HepG2 (cell line): ENCODE data around the gene TRPC4AP. TPM values are rescaled to one million over a fixed set of nuclear protein-coding genes. Genes with fewer than 3 reads are reported as not detected.

Experiments
- ATAC-seq: fragments of 200-7000 bp; cut with Tn5 transposase; 3 replicates; pipeline ENCODE4 v1.9.1; 2020; ENCODE audit warnings: mild to moderate bottlenecking, moderate library complexity
- BruUV-seq: library from RNA; stranded (reverse); fragments of 400-500 nt; replicated peaks from 2 replicates; lab custom pipeline; 2021; lab: Mats Ljungman, UMichigan
- CTCF ChIA-PET: fragments of 300-600 bp; formaldehyde crosslinking; extraction: SDS; loops from one replicate; lab custom pipeline; 2021; ENCODE audit warnings: low total read pairs, inconsistent platforms, low intra/inter-chr PET ratio; lab: Yijun Ruan, JAX
- POLR2A ChIA-PET: fragments of 350-600 bp; sonication (Branson Sonifier 250); formaldehyde crosslinking; loops from one replicate; lab custom pipeline; 2020; ENCODE audit warnings: antibody characterized with exemption, inconsistent platforms; lab: Yijun Ruan, JAX
- DNase-seq: peaks from one replicate; pipeline ENCODE4 v3.0.0-alpha.2; 2015; ENCODE audit warnings: low spot score
- FAIRE-seq: peaks from 3 replicates; lab custom pipeline; 2011; peaks lifted over from hg19 to GRCh38; lab: Jason Lieb, UNC
- H2AFZ ChIP-seq: one replicate; pipeline ENCODE4 v1.6.1; 2011; ENCODE audit warnings: low read length, inconsistent platforms
- H3K27ac ChIP-seq: fragments of 300-600 bp; 3 replicates; pipeline ENCODE4 v1.8.0; 2011; ENCODE audit warnings: mixed run types, mild to moderate bottlenecking, mixed read lengths, low read length, inconsistent platforms; ENCODE audit not compliant: insufficient read depth; ENCODE audit errors: extremely low read length
- H3K27me3 ChIP-seq, 2 experiments: fragments of 200-600 bp in 1 of 2; 2 replicates in 1 of 2; 3 replicates in 1 of 2; pipeline versions ENCODE4 v1.6.0 to v1.8.0; 2011; ENCODE audit warnings: low read length in 2 of 2, mild to moderate bottlenecking in 2 of 2, moderate library complexity in 2 of 2, inconsistent platforms in 1 of 2; ENCODE audit not compliant: insufficient read depth in 2 of 2, control insufficient read depth in 1 of 2
- H3K36me3 ChIP-seq, 2 experiments: fragments of 200-600 bp in 1 of 2; replicated peaks in 1 of 2; 2 replicates in 1 of 2; 3 replicates in 1 of 2; pipeline versions ENCODE4 v1.5.1 to v1.8.0; 2011; ENCODE audit warnings: low read length in 2 of 2, inconsistent platforms in 1 of 2; ENCODE audit not compliant: insufficient read depth in 2 of 2, control insufficient read depth in 1 of 2
- H3K4me1 ChIP-seq: 2 replicates; pipeline ENCODE4 v1.5.1; 2012; ENCODE audit warnings: low read length, inconsistent platforms; ENCODE audit not compliant: insufficient read depth
- H3K4me2 ChIP-seq: 2 replicates; pipeline ENCODE4 v1.6.0; 2011; ENCODE audit warnings: low read depth, low read length, inconsistent platforms
- H3K4me3 ChIP-seq, 3 experiments: fragments of 200-600 bp in 1 of 3; sonication (generic), shearing (Covaris generic) in 1 of 3; replicated peaks in 1 of 3; 2 replicates each; pipeline ENCODE4 v1.5.1; 2011 to 2016; ENCODE audit warnings: low read length in 3 of 3, inconsistent platforms in 2 of 3, low read depth in 2 of 3, mild to moderate bottlenecking in 2 of 3, control low read depth in 1 of 3, mixed read lengths in 1 of 3; ENCODE audit not compliant: insufficient read depth in 1 of 3
- H3K79me2 ChIP-seq: one replicate; pipeline ENCODE4 v1.6.1; 2011; ENCODE audit warnings: low read length, inconsistent platforms; ENCODE audit not compliant: insufficient read depth
- H3K9ac ChIP-seq: 2 replicates; pipeline ENCODE4 v1.6.0; 2011; ENCODE audit warnings: mild to moderate bottlenecking, low read depth, low read length, inconsistent platforms; ENCODE audit not compliant: insufficient read depth
- H3K9me3 ChIP-seq: 2 replicates; pipeline ENCODE4 v1.5.1; 2012; ENCODE audit warnings: mild to moderate bottlenecking, low read length
- H4K20me1 ChIP-seq: 2 replicates; pipeline ENCODE4 v1.6.0; 2011; ENCODE audit warnings: inconsistent platforms, mild to moderate bottlenecking, low read length, moderate library complexity; ENCODE audit not compliant: insufficient read depth
- CREBL2 ChIP-seq: sonication (generic); formaldehyde crosslinking; IDR thresholded peaks from 2 replicates; pipeline ENCODE4 v1.8.1; 2023; ENCODE audit warnings: missing genetic modification reagents, mild to moderate bottlenecking, borderline replicate concordance
- NFIB ChIP-seq: sonication (generic); formaldehyde crosslinking; IDR thresholded peaks from 2 replicates; pipeline ENCODE4 v1.9.0; 2021; ENCODE audit warnings: missing genetic modification reagents, mild to moderate bottlenecking, borderline replicate concordance
- RFX3 ChIP-seq: IDR thresholded peaks from 2 replicates; pipeline ENCODE4 v1.6.1; 2016; ENCODE audit warnings: missing biosample characterization, missing genetic modification reagents
- ZNF24 ChIP-seq: fragments of 450-650 bp; IDR thresholded peaks from 2 replicates; pipeline ENCODE4 v1.6.1; 2017; ENCODE audit warnings: antibody characterized with exemption, mild to moderate bottlenecking
- ZNF292 ChIP-seq: sonication (generic); formaldehyde crosslinking; IDR thresholded peaks from 2 replicates; pipeline ENCODE4 v1.8.1; 2022; ENCODE audit warnings: mild to moderate bottlenecking, low read depth, missing genetic modification reagents, borderline replicate concordance
- ZNF883 ChIP-seq: sonication (generic); formaldehyde crosslinking; IDR thresholded peaks from 2 replicates; pipeline ENCODE4 v1.5.1; 2020; ENCODE audit warnings: mild to moderate bottlenecking, missing genetic modification reagents; ENCODE audit errors: not compliant biosample characterization
- WGBS: methylation state at CpG from one replicate; pipeline ENCODE4 v1.1.6; 2017; ENCODE audit warnings: low lambda C conversion rate; 5-methylcytosine and 5-hydroxymethylcytosine counted together
- in situ Hi-C: cut with HindIII; loops from 2 replicates; pipeline ENCODE4 v1.10.0; 2017; ENCODE audit warnings: low pct_unique_long_range_greater_than_20kb; ENCODE audit not compliant: extremely low pct_ligation_motif_present
- intact Hi-C: fragments of 100-400 bp; cut with micrococcal nuclease; formaldehyde crosslinking; loops from one replicate; pipeline ENCODE4 v1.10.0; 2022; ENCODE audit not compliant: unreplicated experiment
- polyA plus RNA-seq, 8 experiments: library from polyadenylated mRNA; depleted of rRNA in 3 of 8; stranded (reverse) in 7 of 8; unstranded in 1 of 8; fragments of >200 nt; fragmentation: Illumina TruSeq in 4 of 8; extraction: Trizol in 4 of 8; gene quantifications; 2 replicates each; pipeline versions ENCODE4 v1.2.1 to v1.2.3, GENCODE V29; 2011 to 2016; ENCODE audit warnings: low read depth in 4 of 8, missing spikeins in 1 of 8, mixed read lengths in 1 of 8; ENCODE audit not compliant: insufficient read depth in 1 of 8
- total RNA-seq, 5 experiments: library from RNA; depleted of rRNA; stranded (reverse); fragments of >200 nt; fragmentation: Illumina TruSeq; extraction: Trizol; gene quantifications; 2 replicates each; pipeline ENCODE4 v1.2.3, GENCODE V29; 2016; ENCODE audit warnings: low read depth in 1 of 5
- TF ChIP-seq, protein P1 (sequence below): sonication (generic); formaldehyde crosslinking; IDR thresholded peaks from 2 replicates; pipeline ENCODE4 v1.4.0; 2020; ENCODE audit warnings: missing genetic modification reagents
- TF ChIP-seq, protein P2 (sequence below): sonication (generic); formaldehyde crosslinking; IDR thresholded peaks from 2 replicates; pipeline ENCODE4 v1.5.1; 2020; ENCODE audit warnings: mild to moderate bottlenecking, missing genetic modification reagents, moderate library complexity

TRPC4AP gene
- total and polyA plus RNA-seq, 2 of the 13 experiments (the other 11 are each of a cell fraction or from before 2014, with no cell fraction given), result 136 to 137 TPM

GRCh38 chr20:35021831-35022230 is 70.8 kb downstream of the TRPC4AP start (continued):
- TF ChIP-seq ZNF24 (no peak), NFIB (CRISPR knock-in tag) (no peak), CREBL2 (CRISPR knock-in tag) (no peak)

GRCh38 chr20:35021063-35021462 is 71.5 kb downstream of the TRPC4AP start:
- TF ChIP-seq ZNF292 (no peak), RFX3 (CRISPR knock-in tag) (no peak), ZNF883 (CRISPR knock-in tag) (peak; percentile 27)
- TF ChIP-seq, protein P1, sequence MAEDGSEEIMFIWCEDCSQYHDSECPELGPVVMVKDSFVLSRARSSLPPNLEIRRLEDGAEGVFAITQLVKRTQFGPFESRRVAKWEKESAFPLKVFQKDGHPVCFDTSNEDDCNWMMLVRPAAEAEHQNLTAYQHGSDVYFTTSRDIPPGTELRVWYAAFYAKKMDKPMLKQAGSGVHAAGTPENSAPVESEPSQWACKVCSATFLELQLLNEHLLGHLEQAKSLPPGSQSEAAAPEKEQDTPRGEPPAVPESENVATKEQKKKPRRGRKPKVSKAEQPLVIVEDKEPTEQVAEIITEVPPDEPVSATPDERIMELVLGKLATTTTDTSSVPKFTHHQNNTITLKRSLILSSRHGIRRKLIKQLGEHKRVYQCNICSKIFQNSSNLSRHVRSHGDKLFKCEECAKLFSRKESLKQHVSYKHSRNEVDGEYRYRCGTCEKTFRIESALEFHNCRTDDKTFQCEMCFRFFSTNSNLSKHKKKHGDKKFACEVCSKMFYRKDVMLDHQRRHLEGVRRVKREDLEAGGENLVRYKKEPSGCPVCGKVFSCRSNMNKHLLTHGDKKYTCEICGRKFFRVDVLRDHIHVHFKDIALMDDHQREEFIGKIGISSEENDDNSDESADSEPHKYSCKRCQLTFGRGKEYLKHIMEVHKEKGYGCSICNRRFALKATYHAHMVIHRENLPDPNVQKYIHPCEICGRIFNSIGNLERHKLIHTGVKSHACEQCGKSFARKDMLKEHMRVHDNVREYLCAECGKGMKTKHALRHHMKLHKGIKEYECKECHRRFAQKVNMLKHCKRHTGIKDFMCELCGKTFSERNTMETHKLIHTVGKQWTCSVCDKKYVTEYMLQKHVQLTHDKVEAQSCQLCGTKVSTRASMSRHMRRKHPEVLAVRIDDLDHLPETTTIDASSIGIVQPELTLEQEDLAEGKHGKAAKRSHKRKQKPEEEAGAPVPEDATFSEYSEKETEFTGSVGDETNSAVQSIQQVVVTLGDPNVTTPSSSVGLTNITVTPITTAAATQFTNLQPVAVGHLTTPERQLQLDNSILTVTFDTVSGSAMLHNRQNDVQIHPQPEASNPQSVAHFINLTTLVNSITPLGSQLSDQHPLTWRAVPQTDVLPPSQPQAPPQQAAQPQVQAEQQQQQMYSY (CRISPR knock-in tag), result no peak
- TF ChIP-seq, protein P2, sequence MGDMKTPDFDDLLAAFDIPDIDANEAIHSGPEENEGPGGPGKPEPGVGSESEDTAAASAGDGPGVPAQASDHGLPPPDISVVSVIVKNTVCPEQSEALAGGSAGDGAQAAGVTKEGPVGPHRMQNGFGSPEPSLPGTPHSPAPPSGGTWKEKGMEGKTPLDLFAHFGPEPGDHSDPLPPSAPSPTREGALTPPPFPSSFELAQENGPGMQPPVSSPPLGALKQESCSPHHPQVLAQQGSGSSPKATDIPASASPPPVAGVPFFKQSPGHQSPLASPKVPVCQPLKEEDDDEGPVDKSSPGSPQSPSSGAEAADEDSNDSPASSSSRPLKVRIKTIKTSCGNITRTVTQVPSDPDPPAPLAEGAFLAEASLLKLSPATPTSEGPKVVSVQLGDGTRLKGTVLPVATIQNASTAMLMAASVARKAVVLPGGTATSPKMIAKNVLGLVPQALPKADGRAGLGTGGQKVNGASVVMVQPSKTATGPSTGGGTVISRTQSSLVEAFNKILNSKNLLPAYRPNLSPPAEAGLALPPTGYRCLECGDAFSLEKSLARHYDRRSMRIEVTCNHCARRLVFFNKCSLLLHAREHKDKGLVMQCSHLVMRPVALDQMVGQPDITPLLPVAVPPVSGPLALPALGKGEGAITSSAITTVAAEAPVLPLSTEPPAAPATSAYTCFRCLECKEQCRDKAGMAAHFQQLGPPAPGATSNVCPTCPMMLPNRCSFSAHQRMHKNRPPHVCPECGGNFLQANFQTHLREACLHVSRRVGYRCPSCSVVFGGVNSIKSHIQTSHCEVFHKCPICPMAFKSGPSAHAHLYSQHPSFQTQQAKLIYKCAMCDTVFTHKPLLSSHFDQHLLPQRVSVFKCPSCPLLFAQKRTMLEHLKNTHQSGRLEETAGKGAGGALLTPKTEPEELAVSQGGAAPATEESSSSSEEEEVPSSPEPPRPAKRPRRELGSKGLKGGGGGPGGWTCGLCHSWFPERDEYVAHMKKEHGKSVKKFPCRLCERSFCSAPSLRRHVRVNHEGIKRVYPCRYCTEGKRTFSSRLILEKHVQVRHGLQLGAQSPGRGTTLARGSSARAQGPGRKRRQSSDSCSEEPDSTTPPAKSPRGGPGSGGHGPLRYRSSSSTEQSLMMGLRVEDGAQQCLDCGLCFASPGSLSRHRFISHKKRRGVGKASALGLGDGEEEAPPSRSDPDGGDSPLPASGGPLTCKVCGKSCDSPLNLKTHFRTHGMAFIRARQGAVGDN (CRISPR knock-in tag), result 0 out of 2 replicates have a peak, but pooled peaks have one; percentile 12
- Histone ChIP-seq H3K27me3 (no peaks in the 10 kb centered on the region), H3K4me1 (peaks cover 11% of the 10 kb centered on the region), H3K4me3 (no peak overlapping the region), H3K9me3 (no peaks in the 10 kb centered on the region), H4K20me1 (peaks cover 5% of the 10 kb centered on the region; the same call in 1 of the 2 replicates), H3K9ac (no peak overlapping the region), H2AFZ (no peak overlapping the region), H3K27ac (no peak overlapping the region), H3K79me2 (no peaks in the 10 kb centered on the region), H3K4me2 (no peak overlapping the region), H3K36me3 (peaks cover 52 to 93% of the 10 kb centered on the region in 2 experiments)
- BruUV-seq, result no TSS peak
- DNase-seq (no peak), ATAC-seq (no peak), FAIRE-seq (no peak)
- intact Hi-C loops (no loop called here), in situ Hi-C loops (no loop called here)
- CTCF ChIA-PET, result no interaction called here
- POLR2A ChIA-PET, result no interaction called here
- WGBS, result 95% methylated on average over 12 of the region's 12 CpGs
